ENCODE results near the gene MON1A. TPM values are rescaled to one million over a fixed set of nuclear protein-coding genes. Genes with fewer than 3 reads are reported as not detected.

The MON1A gene
- total RNA-seq, 1 donor, result 13.0 TPM

- TF ChIP-seq CTCF (IDR thresholded peaks at IDR 0.05; ENCODE audit: extremely low read depth, low read depth, low read length), result no peak
- H3K4me2 ChIP-seq (ENCODE audit: insufficient read depth, low read length), result no peak overlapping the region
- H2AFZ ChIP-seq (ENCODE audit: low read length), result no peak overlapping the region
- H3K79me2 ChIP-seq (ENCODE audit: insufficient read depth, low read length), result no peaks in the 10 kb centered on the region
- no peaks in the 10 kb centered on the region for H3K9me3 ChIP-seq (ENCODE audit: low read depth, low read length)
- no peaks in the 10 kb centered on the region for H4K20me1 ChIP-seq (ENCODE audit: insufficient read depth, low read length)
- no peak overlapping the region for H3K27ac ChIP-seq (ENCODE audit: low read depth, low read length)
- no peaks in the 10 kb centered on the region for H3K4me1 ChIP-seq (ENCODE audit: insufficient read depth, low read length)
- H3K4me3 ChIP-seq (ENCODE audit: insufficient read depth, low read length), result no peak overlapping the region
- no peak for DNase-seq (ENCODE audit: insufficient read length, low spot score, missing footprints)
- H3K36me3 ChIP-seq (ENCODE audit: insufficient read depth, low read length), result no peaks in the 10 kb centered on the region
- H3K27me3 ChIP-seq (ENCODE audit: insufficient read depth, low read length), result peaks cover 15% of the 10 kb centered on the region
These were observed 47.4 kb downstream of the MON1A start for GRCh38 chr3:49882166-49882565.

- Histone ChIP-seq H4K20me1 (ENCODE audit: insufficient read depth, low read length) (no peaks in the 10 kb centered on the region), H3K36me3 (ENCODE audit: insufficient read depth, low read length) (no peaks in the 10 kb centered on the region), H3K9me3 (ENCODE audit: low read depth, low read length) (no peaks in the 10 kb centered on the region), H3K27ac (ENCODE audit: low read depth, low read length) (no peak overlapping the region), H3K4me3 (ENCODE audit: insufficient read depth, low read length) (no peak overlapping the region), H3K4me1 (ENCODE audit: insufficient read depth, low read length) (no peaks in the 10 kb centered on the region), H3K27me3 (ENCODE audit: insufficient read depth, low read length) (peaks cover 15% of the 10 kb centered on the region), H3K79me2 (ENCODE audit: insufficient read depth, low read length) (no peaks in the 10 kb centered on the region), H2AFZ (ENCODE audit: low read length) (no peak overlapping the region), H3K4me2 (ENCODE audit: insufficient read depth, low read length) (no peak overlapping the region)
- no peak for DNase-seq (ENCODE audit: insufficient read length, low spot score, missing footprints)
- TF ChIP-seq CTCF (IDR thresholded peaks at IDR 0.05; ENCODE audit: extremely low read depth, low read depth, low read length), result no peak
These were observed 48.9 kb downstream of the MON1A start for GRCh38 chr3:49880581-49881315.

- H3K4me2 ChIP-seq (ENCODE audit: insufficient read depth, low read length), result no peak overlapping the region
- peaks cover 15% of the 10 kb centered on the region for H3K27me3 ChIP-seq (ENCODE audit: insufficient read depth, low read length)
- H4K20me1 ChIP-seq (ENCODE audit: insufficient read depth, low read length), result no peaks in the 10 kb centered on the region
- no peak overlapping the region for H3K4me3 ChIP-seq (ENCODE audit: insufficient read depth, low read length)
- no peak overlapping the region for H2AFZ ChIP-seq (ENCODE audit: low read length)
- no peaks in the 10 kb centered on the region for H3K4me1 ChIP-seq (ENCODE audit: insufficient read depth, low read length)
- TF ChIP-seq CTCF (IDR thresholded peaks at IDR 0.05; ENCODE audit: extremely low read depth, low read depth, low read length), result no peak
- no peaks in the 10 kb centered on the region for H3K9me3 ChIP-seq (ENCODE audit: low read depth, low read length)
- H3K79me2 ChIP-seq (ENCODE audit: insufficient read depth, low read length), result no peaks in the 10 kb centered on the region
- H3K27ac ChIP-seq (ENCODE audit: low read depth, low read length), result no peak overlapping the region
- DNase-seq (ENCODE audit: insufficient read length, low spot score, missing footprints), result no peak
- no peaks in the 10 kb centered on the region for H3K36me3 ChIP-seq (ENCODE audit: insufficient read depth, low read length)
These were observed 49.9 kb downstream of the MON1A start for GRCh38 chr3:49879721-49880120.

- Histone ChIP-seq H3K27me3 (ENCODE audit: insufficient read depth, low read length) (peaks cover 15% of the 10 kb centered on the region), H3K4me2 (ENCODE audit: insufficient read depth, low read length) (no peak overlapping the region), H3K4me3 (ENCODE audit: insufficient read depth, low read length) (no peak overlapping the region), H2AFZ (ENCODE audit: low read length) (no peak overlapping the region), H3K4me1 (ENCODE audit: insufficient read depth, low read length) (no peaks in the 10 kb centered on the region), H4K20me1 (ENCODE audit: insufficient read depth, low read length) (no peaks in the 10 kb centered on the region), H3K9me3 (ENCODE audit: low read depth, low read length) (no peaks in the 10 kb centered on the region), H3K79me2 (ENCODE audit: insufficient read depth, low read length) (no peaks in the 10 kb centered on the region), H3K27ac (ENCODE audit: low read depth, low read length) (no peak overlapping the region), H3K36me3 (ENCODE audit: insufficient read depth, low read length) (no peaks in the 10 kb centered on the region)
- DNase-seq (ENCODE audit: insufficient read length, low spot score, missing footprints), result no peak
- no peak for TF ChIP-seq CTCF (IDR thresholded peaks at IDR 0.05; ENCODE audit: extremely low read depth, low read depth, low read length)
These were observed 50.9 kb downstream of the MON1A start for GRCh38 chr3:49878686-49879085.
